BLaER1 (cell line): ENCODE results near the gene TMEM69.
"Not testable (repeated sequence)": the region's sequence is repeated elsewhere in the genome, so short reads cannot be mapped to it uniquely, and the experiment has no call there.

Experiments
- H3K27ac ChIP-seq: shearing (Covaris generic); formaldehyde crosslinking; 2 replicates; pipeline ENCODE4 v1.8.1; 2022
- H3K27me3 ChIP-seq: shearing (Covaris generic); formaldehyde crosslinking; 2 replicates; pipeline ENCODE4 v1.8.1; 2022
- H3K36me3 ChIP-seq: shearing (Covaris generic); formaldehyde crosslinking; 2 replicates; pipeline ENCODE4 v1.8.1; 2022
- H3K4me1 ChIP-seq: shearing (Covaris generic); formaldehyde crosslinking; 2 replicates; pipeline ENCODE4 v1.8.1; 2022
- H3K4me2 ChIP-seq: shearing (Covaris generic); formaldehyde crosslinking; 2 replicates; pipeline ENCODE4 v1.8.1; 2022
- H3K4me3 ChIP-seq: shearing (Covaris generic); formaldehyde crosslinking; 2 replicates; pipeline ENCODE4 v1.8.1; 2022
- H3K9ac ChIP-seq: shearing (Covaris generic); formaldehyde crosslinking; 2 replicates; pipeline ENCODE4 v1.8.1; 2022
- H3K9me3 ChIP-seq: shearing (Covaris generic); formaldehyde crosslinking; 2 replicates; pipeline ENCODE4 v1.8.1; 2022
- H4K20me1 ChIP-seq: shearing (Covaris generic); formaldehyde crosslinking; 2 replicates; pipeline ENCODE4 v1.8.1; 2022
- Cebpa-rat ChIP-seq: shearing (Covaris generic); IDR thresholded peaks from 2 replicates; pipeline ENCODE4 v1.8.1; 2022

Gene TMEM69

DNA sequence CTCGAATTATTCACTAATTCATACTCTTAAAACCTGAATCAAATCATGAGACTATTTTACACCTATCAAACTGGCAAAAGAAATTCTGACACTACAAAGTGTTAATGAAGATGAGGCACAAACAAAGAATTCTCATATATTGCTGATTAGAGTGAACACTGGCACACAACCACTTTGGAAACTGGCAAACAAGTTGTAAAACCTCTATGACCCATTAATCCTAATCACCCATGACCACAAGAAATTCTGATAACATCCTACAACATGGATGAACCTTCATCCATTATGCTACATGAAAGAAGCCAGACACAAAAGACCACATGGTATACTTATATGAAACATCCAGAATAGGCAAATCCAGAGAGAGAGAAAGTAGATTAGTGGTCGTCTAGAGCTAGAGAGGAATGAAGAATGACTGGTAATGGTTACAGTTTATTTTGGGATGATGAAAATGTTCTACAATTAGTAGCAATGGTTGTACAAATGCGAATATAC, 10.2 kb upstream of the TMEM69 start:
- Histone ChIP-seq H3K4me2 (no peak overlapping the region), H3K36me3 (peaks cover 47% of the 10 kb centered on the region), H3K4me1 (peaks cover 39% of the 10 kb centered on the region), H3K27me3 (no peaks in the 10 kb centered on the region), H3K4me3 (no peak overlapping the region), H3K9ac (no peak overlapping the region), H3K27ac (no peak overlapping the region), H3K9me3 (no peaks in the 10 kb centered on the region), H4K20me1 (peaks cover 99% of the 10 kb centered on the region)
- no peak for TF ChIP-seq Cebpa-rat

DNA sequence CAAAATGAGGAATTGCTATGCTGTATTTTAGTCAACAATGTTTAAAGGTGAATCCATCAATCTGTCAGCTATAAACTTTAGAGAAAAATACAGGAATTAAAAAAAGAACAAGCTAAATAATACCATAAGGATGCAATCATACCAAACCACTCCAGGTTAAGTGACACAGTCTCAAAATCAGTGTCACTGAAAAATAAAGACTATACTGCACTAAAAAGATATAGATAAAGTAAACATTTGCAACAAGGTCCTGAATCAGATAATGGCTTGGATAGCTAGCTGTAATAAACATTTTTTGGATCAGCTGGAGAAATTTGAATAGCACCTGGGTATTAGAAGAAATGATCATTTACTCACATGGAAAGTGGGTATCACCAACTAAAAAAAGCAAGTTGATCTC, 9.5 kb upstream of the TMEM69 start:
- no peaks in the 10 kb centered on the region for H3K27me3 ChIP-seq
- H3K27ac ChIP-seq: no peak overlapping the region
- H3K36me3 ChIP-seq: peaks cover 40% of the 10 kb centered on the region
- H3K4me3 ChIP-seq: no peak overlapping the region
- no peaks in the 10 kb centered on the region for H3K9me3 ChIP-seq
- peaks cover 46% of the 10 kb centered on the region for H3K4me1 ChIP-seq
- no peak for TF ChIP-seq Cebpa-rat
- H4K20me1 ChIP-seq: peaks cover 99% of the 10 kb centered on the region
- H3K9ac ChIP-seq: no peak overlapping the region
- H3K4me2 ChIP-seq: no peak overlapping the region

DNA sequence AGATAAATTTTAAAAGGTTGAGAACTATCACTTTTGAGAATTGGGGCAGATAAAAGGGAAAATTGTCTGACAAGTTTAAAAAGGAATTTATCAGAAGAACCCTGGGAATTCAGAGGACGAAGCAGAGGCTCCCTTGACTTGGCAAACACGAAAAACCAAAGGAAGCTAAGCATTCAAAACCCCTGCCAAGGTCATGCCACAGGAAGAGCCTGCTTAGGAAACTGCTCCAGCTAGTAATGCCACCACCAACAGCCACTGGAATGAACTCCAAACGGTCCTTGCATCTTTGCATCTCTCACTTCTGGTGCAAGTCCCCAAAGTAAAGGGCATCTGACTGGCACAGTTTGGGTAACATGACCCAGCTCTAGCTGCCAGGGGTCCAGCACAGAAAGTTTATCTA, 8.9 kb upstream of the TMEM69 start:
- H3K4me2 ChIP-seq: peak overlapping the region; percentile 34
- H3K4me1 ChIP-seq: peaks cover 52% of the 10 kb centered on the region
- peaks cover 99% of the 10 kb centered on the region for H4K20me1 ChIP-seq
- no peaks in the 10 kb centered on the region for H3K27me3 ChIP-seq
- TF ChIP-seq Cebpa-rat: no peak
- no peaks in the 10 kb centered on the region for H3K9me3 ChIP-seq
- H3K27ac ChIP-seq: no peak overlapping the region
- no peak overlapping the region for H3K4me3 ChIP-seq
- peaks cover 35% of the 10 kb centered on the region for H3K36me3 ChIP-seq
- H3K9ac ChIP-seq: no peak overlapping the region; the same call in 1 of the 2 replicates

DNA sequence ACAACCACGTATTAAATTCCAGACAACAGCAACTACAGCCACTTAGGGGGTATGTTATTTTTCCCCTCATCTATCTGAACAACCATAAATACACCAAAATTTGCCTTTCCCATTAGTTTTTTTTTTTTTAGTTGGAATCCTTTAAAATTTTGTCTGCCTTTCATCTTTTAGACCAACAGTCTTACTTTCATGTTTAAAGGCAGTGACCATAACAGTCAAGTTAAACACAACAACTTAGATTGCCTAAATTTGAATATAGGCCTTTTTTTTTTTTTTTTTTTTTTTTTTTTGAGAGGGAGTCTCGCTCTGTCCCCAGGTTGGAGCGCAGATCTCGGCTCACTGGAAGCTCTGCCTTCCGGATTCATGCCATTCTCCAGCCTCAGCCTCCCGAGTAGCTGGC, 5.0 kb upstream of the TMEM69 start:
- H3K9ac ChIP-seq: no peak overlapping the region
- H3K4me2 ChIP-seq: peak overlapping the region; percentile 69
- no peak for TF ChIP-seq Cebpa-rat
- no peaks in the 10 kb centered on the region for H3K27me3 ChIP-seq
- H3K36me3 ChIP-seq: peaks cover 11% of the 10 kb centered on the region; the same call in 1 of the 2 replicates
- no peak overlapping the region for H3K27ac ChIP-seq
- peaks cover 75% of the 10 kb centered on the region for H4K20me1 ChIP-seq
- H3K9me3 ChIP-seq: no peaks in the 10 kb centered on the region
- H3K4me1 ChIP-seq: peaks cover 60% of the 10 kb centered on the region
- H3K4me3 ChIP-seq: no peak overlapping the region

DNA sequence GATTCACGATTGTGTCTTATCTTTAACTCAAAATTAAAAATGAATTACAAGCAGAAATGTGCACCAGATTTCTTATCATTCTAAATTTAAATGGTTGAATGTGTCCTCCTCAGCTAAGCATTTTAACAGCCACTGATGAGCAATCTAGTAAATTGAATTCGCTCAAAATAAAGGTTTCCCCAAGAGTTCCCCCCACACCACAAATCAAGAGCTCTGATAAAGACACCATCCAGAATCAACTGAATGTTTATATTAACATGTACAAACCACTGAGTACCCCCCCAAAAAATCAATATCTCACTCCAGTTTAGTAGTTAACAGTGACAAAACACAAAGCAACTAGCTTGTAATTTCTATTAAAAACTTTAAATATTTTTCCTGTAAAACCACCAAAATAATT, 3.6 kb upstream of the TMEM69 start:
- Histone ChIP-seq H3K27ac (no peak overlapping the region), H3K9ac (peak overlapping the region; percentile 56; the same call in 1 of the 2 replicates), H3K4me1 (peaks cover 59% of the 10 kb centered on the region)

DNA sequence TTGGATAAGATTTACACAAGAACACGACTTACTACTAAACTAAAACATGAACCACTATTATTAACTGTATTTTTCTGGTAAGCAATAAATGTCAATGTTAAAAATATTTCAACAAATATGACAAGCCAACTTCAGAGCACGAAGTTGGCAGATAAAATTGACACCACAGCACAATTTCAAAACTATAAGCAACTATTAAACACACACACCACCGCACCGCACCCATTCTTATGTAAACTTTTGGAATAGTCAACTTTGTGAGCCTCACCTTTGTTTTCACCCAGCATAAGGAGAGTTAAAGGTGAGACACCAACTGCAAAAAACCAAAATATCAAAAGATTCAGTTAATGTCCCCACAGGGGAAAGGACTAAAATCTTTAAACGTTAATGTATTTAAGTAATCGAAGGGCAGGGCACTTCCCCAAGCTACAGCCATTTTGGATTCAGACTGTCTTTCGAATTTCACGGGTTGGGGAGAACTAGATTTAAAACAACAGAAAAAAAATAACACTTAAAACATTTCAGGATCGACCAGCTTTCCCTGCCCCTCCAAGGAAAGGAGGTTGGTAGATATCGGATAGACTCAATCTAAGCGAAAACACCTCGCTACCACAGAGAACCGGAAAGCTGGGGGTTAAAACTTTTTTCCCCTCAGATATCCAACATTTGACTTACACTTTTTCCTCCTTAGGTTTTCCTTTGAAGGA, 2.5 kb upstream of the TMEM69 start:
- Histone ChIP-seq H3K4me3 (peak overlapping the region; percentile 99), H3K4me1 (peaks cover 55% of the 10 kb centered on the region), H3K9me3 (no peaks in the 10 kb centered on the region), H3K36me3 (peaks cover 16% of the 10 kb centered on the region; the same call in 1 of the 2 replicates), H3K27ac (peak overlapping the region; percentile 97), H3K9ac (peak overlapping the region; percentile 97), H3K4me2 (peak overlapping the region; percentile 69), H4K20me1 (peaks cover 50% of the 10 kb centered on the region), H3K27me3 (no peaks in the 10 kb centered on the region)
- no peak for TF ChIP-seq Cebpa-rat

More for the DNA sequence above, 3.6 kb upstream of the TMEM69 start:
- Histone ChIP-seq H3K27me3 (no peaks in the 10 kb centered on the region), H3K36me3 (peaks cover 8% of the 10 kb centered on the region; the same call in 1 of the 2 replicates), H3K4me3 (peak overlapping the region; percentile 99), H4K20me1 (peaks cover 60% of the 10 kb centered on the region), H3K9me3 (no peaks in the 10 kb centered on the region), H3K4me2 (peak overlapping the region; percentile 69)
- no peak for TF ChIP-seq Cebpa-rat

DNA sequence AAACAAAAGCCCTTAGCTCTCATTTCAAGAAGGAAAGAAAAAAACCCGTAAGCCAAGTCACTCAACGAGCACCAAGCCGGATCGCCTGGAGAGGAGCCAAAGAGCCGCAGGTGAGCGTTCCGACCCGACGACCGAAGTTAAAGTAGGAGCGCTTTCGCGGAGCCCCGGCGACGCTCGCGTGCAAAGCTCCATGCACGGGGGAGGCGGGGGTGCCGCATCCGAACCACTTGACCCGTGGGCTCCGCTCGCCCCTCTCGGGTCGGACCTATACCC, 2.0 kb upstream of the TMEM69 start:
- H3K9me3 ChIP-seq: no peaks in the 10 kb centered on the region
- peak overlapping the region; percentile 69 for H3K4me2 ChIP-seq
- peak overlapping the region; percentile 97 for H3K27ac ChIP-seq
- no peak for TF ChIP-seq Cebpa-rat
- peaks cover 46% of the 10 kb centered on the region for H4K20me1 ChIP-seq
- H3K4me3 ChIP-seq: peak overlapping the region; percentile 99
- H3K9ac ChIP-seq: peak overlapping the region; percentile 97
- H3K4me1 ChIP-seq: peaks cover 51% of the 10 kb centered on the region
- no peaks in the 10 kb centered on the region for H3K27me3 ChIP-seq
- H3K36me3 ChIP-seq: peaks cover 21% of the 10 kb centered on the region

DNA sequence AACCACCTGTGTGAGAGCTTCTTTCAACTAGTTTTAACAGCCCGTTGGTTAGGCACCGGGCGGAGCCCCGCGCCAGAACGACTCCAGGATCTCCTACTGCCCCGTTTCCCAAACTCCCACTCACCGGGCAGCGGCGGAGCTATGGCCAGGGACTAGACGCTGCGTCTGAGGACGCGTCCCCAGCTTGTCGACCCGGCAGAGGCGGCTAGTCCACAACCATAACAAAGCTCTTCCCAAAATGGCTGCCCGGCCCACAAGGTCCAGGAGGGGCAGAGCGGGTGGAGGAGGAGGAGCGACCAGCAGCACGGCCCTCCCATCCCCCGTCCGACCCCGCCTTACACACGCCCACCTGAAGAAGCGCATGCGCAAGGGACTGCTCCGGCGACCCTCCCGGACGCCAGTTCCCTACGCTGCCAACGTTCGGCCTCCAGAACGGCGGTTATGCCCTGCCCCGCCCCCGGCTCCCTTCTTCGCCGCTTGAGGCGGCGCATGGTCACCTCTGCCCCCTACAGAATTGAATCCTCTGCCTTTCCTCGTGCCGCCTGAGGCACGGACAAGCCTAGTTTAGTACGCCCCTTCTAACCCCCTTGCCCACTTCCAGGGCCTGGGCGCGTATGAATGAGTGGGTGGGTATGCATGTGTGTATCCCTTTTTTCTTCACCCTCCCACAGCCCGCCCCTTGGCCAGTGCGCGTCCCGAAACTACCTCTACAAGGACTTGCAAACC, 1.5 kb upstream of the TMEM69 start, which contains the start of gene GPBP1L1:
Gene GPBP1L1, minus strand, starts transcription at position 246 of the 726 bp plus-strand sequence. CDS start 27,446 bp downstream, outside the sequence.
- peaks cover 24% of the 10 kb centered on the region for H3K36me3 ChIP-seq
- H3K4me1 ChIP-seq: peaks cover 46% of the 10 kb centered on the region
- peak within 1 kb of the TSS; percentile 97 for H3K27ac ChIP-seq
- H3K4me3 ChIP-seq: peak within 1 kb of the TSS; percentile 99
- peak within 1 kb of the TSS; percentile 97 for H3K9ac ChIP-seq
- no peaks in the 10 kb centered on the region for H3K27me3 ChIP-seq
- H3K9me3 ChIP-seq: no peaks in the 10 kb centered on the region
- TF ChIP-seq Cebpa-rat: no peak
- H3K4me2 ChIP-seq: peak within 1 kb of the TSS; percentile 89
- peaks cover 44% of the 10 kb centered on the region for H4K20me1 ChIP-seq

DNA sequence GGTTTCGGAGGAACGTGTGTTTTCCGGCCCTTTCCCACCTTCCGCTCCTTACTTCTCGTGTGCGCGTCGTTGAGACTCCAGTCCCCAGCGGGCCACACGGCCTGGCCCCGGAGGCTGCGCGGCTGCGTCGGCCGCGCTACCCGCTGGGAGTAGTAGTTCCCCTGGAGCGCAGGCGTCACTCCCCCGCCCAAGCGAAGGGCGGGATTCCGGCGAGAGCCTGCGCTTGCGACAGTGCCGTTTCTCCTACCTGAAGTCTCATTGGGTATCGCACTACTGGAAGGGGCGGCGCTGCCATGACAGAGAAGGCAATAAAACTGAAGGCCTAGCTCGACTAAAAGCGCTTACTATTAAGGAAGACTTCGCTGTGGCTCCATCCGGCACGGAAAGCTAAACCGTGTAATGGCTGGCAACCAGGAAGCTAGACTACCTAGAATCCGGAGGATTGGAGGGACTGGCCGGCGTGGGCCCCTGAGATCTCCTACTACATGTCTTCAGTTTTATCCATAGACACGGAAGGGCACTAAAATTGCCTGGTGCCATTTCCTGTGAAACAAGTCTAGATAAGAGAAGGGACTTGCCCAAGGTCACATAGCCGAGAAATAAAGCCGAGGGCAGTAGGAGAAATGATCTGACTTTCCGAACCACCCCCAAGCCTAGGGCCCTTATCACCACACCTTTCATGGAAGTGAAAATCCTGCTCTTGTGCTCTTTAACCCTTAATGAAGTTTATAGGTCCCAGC, 797 bp upstream of the TMEM69 start:
- Histone ChIP-seq H3K4me1 (peaks cover 40% of the 10 kb centered on the region), H3K27me3 (no peaks in the 10 kb centered on the region), H3K9ac (peak overlapping the region; percentile 97), H3K9me3 (no peaks in the 10 kb centered on the region), H3K36me3 (peaks cover 28% of the 10 kb centered on the region), H4K20me1 (peaks cover 44% of the 10 kb centered on the region), H3K4me3 (peak overlapping the region; percentile 99), H3K4me2 (peak overlapping the region; percentile 89), H3K27ac (peak overlapping the region; percentile 97)
- peak; percentile 78 for TF ChIP-seq Cebpa-rat

DNA sequence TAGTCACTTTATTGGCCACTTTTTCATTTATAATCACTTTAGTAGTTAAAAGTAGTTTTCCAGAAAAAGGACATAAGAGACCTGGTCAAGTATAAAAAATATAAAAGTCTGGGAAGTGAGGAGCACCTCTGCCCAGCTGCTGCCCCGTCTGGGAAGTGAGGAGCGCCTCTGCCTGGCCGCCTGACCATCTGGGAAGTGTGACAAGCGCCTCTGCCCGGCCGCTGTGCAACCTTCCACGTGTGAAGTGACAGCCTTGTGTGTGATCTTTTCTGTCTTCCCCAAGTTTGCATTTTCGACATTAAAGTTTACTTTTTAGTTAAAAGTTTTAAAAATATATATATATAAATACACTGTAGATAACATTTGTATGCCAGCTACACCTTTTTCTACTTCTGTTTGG, 5.8 kb downstream of the TMEM69 start:
- not testable (repeated sequence) for H3K4me3 ChIP-seq, H3K4me2 ChIP-seq, H3K9ac ChIP-seq, H3K9me3 ChIP-seq, H3K27me3 ChIP-seq, H3K27ac ChIP-seq
- Histone ChIP-seq H4K20me1 (peaks cover 23% of the 10 kb centered on the region), H3K4me1 (peaks cover 11% of the 10 kb centered on the region), H3K36me3 (peaks cover 80% of the 10 kb centered on the region)
